Middle frontal gyrus (tissue), 1 donor: ENCODE results near the gene GJB4.
"Not testable (repeated sequence)": the region's sequence is repeated elsewhere in the genome, so short reads cannot be mapped to it uniquely, and the experiment has no call there.

Source experiments
- DNase-seq: peaks from one replicate; pipeline ENCODE4 v3.0.0-alpha.2; 2015; ENCODE audit warnings: low spot score; ENCODE audit errors: extremely low spot score

The GJB4 gene

GRCh38 chr1:34759503-34760357, at the start of gene GJB4:
TSS of gene GJB4 (plus strand) at chr1:34759740. CDS start at chr1:34761255, 1,515 bp downstream.
- no peak for DNase-seq

DNA sequence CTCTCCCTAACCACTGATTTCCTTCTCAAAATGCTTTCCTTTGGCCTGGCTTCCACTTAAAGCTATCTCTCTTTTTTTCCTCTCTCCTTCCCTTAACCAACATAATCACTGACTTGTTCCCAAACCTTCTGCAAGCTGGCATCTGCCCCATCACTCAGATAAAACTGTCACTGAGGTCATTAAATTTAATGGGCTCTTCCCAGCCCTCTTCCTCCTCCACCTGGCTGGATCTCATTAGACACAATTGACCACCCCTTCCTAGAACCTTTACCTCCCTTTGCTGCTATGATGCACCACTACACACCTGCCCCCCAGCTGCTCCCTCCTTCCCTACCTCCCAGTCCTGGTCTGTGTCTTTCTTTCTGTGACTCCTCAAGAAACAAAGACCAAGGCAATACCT, 48.7 kb upstream of the GJB4 start:
- no peak for DNase-seq

DNA sequence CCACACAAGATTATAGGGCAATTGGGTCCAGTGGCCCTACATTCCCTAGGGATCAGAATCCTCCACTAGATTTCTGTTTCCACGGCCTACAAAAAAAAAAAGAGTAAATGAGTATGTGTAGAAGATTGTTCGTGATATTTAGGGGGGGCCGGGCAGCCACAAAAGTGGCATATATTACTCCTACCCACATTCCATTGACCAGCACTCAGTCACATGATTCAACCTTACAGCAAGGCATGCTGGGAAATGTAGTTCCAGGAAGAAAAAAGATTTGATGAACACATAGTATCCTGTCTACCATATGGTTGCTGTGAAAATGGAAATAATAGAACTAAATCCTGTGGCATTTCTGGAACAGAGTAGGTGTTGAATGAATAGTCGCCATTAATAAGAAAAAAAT, 48.1 kb upstream of the GJB4 start:
- DNase-seq = no peak

DNA sequence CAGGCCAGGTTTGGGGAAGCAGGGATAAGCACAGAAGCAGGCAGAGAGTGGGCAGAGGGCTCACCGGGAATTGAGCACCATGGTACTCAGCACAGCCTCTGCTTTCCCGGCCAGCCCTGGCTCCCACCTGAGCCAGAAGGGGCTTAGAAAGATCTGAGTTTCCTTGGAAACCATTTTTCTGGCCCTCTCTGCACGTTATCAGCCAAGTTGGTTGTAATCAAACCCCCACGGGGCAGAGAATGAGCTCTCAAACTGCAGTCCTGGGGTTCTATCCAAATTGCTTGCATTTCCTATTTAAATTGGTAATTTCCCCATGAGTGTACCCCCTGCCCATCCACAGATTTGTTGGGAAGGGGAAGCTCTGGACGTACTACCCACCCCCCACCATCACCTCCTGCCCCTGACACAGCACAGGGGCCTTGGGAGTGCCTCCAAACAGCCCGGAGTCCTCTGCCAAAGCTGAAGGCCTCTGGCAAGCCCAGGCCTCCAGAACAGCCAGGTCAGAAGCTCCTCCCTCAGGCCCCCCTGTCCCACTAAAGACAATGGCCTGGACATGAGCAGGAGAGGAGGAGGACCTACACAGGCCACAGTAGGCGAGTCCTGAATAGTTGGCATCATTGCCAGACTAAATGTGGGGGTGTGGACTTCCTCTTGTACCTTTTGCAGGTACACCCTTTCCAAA, 47.4 kb upstream of the GJB4 start:
- DNase-seq = no peak

GRCh38 chr1:34713443-34713842, 46.1 kb upstream of the GJB4 start:
- no peak for DNase-seq

- no peak for DNase-seq
Measured at GRCh38 chr1:34714386-34714785, 45.2 kb upstream of the GJB4 start.

GRCh38 chr1:34715139-34715538, 44.4 kb upstream of the GJB4 start:
- no peak for DNase-seq

DNA sequence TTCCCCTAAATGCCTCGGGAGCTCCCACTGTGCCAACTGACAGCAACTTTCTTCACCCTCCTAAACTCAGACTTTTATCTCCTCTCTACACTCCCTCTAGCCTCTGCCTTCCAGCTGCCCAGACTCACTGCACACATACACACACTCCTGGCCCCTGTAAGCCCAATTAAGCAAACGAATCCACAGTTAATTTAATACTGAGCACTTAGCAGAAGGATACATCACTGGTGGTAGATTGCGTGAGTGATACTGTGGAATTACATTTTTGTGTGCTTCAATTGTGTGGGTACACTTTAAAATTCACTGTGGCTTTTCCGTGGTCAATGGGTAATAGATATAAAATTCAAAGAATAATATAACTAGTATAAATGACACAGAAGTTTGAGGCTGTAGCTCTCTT, 38.3 kb upstream of the GJB4 start:
- DNase-seq = no peak

DNA sequence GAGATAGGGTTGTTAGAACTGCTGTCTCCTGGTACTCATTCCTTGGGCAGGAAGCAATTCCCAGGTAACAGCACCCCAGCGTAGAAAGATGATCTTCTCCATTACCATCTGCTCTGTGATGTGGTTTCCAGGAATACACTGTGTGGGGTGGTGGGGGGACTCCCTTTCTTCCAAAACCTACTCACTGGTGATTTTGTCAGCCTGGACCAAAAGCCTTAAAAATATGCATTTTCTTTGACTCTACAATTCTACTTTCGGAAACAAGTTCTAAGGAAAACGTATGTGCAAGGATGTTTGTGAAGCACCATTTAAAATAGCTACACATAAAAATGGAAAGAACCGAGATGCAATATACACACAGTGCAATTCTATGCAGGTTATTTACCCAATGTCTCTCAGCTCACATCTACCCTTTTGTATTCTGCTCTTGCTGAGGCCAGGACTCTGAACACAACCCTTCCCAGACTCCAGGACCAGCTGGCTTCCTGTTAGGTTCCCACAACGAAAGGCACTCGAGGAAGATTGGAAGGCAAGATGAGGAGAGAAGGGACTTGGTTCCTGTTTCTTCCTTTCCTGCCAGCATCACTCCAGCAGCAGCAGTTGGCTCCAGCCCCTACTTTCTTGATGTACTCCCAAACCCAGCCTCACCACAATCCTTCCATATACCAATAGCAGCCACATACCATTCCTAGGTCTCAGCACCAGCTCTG, 37.7 kb upstream of the GJB4 start:
- DNase-seq = peak; percentile 25

DNA sequence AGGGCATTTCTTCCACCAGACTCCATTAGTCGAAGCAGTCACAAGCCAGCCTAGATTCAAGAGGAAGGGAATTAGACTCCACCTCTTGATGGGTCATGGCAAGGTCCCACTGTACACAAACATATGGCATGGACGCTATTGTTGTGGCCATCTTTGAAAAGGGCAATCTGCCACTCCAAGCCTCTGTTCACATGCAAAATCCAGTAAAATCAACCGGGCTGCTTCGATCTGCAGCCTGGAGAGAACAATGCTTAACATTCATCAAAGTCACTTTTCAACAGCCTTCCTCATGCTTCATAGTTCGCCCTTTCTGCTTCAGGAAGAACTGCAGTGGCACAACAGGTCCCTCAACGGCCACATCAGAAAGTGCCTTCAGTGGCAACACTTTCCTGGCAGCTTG, 32.7 kb upstream of the GJB4 start:
- no peak for DNase-seq

GRCh38 chr1:34730485-34730884, 29.1 kb upstream of the GJB4 start:
- no peak for DNase-seq

GRCh38 chr1:34732831-34733230, 26.7 kb upstream of the GJB4 start:
- not testable (repeated sequence) for DNase-seq

DNA sequence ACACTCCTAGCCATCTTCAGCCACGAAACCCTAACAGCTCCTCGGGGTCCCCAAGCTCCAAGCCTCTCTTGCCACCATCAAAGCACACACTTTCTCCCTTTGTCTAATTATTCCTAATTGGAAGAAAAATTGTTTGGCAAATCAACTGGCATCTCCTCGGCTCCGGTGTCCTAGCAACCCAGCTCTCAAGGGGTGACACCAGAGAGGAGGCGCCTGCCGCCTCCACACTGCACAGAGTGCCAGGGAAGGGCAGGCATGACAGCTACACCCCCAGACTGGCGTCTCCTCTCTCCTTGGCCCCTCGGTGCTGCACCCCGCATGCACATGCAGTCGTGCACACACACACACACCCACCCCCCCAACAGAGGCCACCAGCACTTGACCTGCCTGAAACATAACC, 22.8 kb upstream of the GJB4 start:
- DNase-seq = no peak

DNA sequence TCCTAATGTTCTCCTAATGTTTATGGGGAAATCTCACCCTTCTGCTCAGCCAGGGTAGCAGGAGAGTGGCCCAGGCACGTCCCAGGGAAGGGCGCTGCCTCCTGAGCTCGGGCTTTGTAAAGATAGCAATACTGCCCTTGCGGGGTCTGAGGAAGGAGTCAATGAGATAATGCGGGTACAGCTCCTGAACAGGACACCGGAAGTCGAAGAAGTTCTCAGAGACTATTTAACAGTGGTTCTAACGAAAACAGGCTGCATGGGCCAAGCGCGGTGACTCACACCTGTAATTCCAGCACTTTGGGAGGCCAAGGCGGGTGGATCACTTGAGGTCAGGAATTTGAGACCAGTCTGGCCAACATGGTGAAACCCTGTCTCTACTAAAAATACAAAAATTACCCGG, 22.3 kb upstream of the GJB4 start:
- not testable (repeated sequence) for DNase-seq

DNA sequence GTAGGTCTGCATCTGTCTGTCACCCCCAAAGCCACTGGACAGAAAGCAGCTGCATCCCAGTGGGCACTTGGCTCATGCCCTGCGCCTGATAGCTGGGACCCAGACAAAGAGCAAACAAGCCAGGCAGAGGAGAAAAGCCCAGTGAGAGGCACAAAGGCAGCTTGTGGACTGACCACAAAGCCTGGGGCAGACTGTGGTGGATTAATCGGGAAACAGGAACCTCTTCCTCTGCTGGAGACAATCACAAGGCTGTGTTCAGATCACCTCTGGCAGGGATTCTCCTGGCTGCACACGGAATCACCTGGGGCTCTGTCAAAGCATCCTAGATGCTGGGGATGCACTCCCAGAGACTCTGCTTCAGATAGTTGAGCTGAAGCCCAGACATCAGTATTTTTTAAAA, 19.9 kb upstream of the GJB4 start:
- no peak for DNase-seq

DNA sequence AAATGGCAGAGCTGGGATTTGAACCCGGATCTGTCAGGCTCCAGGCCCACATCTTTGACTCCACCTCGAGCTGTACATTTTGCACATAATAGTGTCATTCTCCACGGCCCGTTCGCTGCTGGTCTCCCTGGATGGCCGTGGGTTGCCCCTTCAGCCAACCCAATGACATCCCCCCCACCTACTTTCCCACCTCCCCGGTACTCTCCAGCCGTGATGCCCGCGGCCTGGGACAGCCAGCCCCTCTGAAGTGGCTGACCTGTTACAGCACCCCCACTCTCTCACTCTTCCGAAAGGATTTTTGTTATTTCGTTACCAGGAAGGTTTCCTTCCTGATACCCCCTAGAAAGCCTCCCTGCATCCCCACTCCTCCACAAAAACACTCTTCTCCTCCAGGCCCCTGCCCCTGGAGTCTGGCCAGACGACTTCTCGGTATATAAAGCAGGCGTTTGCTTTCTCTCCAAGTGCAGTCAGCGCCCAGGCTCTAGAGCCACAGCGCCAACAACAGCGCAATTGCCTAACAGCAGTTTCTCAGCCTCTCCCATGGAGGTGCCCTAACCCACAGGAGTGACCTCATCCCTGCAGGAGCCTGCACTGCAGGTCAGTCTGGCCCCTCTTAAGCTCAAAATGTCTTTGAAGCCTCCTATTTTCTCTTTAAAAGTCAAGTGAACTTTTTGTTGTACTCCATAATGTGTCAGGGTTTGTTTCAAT, 19.2 kb upstream of the GJB4 start:
- no peak for DNase-seq

DNA sequence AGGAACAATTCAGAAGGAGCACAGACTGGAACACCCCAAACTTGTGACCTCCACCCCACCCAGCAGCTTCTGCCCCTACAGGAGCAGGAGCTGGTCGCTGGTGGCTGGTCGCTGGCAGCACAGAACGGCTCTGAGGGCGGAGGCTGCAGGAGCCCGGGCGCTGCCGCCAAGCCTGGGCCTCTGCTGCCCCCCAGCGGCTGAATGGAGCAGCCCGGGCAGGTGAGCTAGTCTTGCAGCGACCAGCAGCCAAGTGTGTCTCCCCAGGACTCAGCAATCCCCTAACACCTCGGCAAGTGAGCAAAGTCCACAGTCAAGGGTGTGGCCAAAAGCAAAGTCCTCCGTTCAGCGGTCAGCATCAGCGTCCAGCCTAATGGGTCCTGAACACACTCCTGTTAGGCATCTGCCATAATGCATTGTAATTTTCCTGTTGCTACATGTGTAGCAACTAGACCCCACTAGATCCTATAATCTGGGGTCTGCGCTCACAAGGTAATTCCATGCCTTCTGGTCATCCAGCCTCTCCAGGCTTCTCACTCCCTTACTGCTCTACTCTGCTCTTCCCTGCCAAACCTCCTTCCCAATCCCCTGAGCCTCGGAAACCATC, 16.8 kb upstream of the GJB4 start:
- DNase-seq = peak; percentile 47

GRCh38 chr1:34743775-34744174, 15.8 kb upstream of the GJB4 start:
- DNase-seq = no peak

- no peak for DNase-seq
Measured at GRCh38 chr1:34744851-34745250, 14.7 kb upstream of the GJB4 start.

DNA sequence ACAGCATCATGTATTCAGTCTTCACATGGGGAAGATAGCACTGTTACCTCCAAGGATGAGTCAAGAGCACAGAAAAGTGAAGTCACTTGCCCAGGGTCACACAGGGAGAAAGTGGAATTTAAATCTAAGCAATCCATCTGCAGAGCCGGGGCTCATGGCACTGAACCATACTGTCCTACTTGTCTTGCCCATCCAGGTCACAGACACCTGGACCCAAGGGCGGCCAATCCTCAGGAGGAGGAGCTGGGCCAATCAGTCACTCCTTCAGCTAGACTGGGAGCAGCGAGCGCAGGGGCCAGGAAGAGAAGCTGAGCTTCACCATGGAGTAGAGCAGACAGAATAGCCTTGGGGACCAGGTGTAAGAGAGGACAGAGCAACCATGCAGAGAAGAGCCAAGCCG, 13.9 kb upstream of the GJB4 start:
- no peak for DNase-seq

DNA sequence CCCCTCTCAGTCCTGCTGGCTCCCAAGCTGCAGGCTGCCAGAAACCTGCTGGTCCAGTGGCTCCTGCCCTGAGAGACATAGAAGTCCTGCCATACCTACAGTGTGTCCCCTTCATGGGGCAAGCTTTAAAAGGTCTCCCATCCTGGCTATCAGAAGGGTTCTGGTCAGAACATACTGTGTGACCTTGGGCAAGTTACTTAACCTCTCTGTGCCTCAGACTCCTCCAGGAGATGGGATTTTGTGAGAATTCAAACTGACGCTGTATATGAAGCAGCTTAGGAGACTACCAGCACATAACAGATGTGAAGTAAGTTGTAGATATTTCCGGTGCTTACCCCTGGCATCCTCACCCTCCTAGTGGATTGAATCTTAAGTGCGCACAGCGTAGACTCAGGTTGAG, 13.4 kb upstream of the GJB4 start:
- DNase-seq = no peak
